ENCODE results near the gene GPR137.

The GPR137 gene

DNA sequence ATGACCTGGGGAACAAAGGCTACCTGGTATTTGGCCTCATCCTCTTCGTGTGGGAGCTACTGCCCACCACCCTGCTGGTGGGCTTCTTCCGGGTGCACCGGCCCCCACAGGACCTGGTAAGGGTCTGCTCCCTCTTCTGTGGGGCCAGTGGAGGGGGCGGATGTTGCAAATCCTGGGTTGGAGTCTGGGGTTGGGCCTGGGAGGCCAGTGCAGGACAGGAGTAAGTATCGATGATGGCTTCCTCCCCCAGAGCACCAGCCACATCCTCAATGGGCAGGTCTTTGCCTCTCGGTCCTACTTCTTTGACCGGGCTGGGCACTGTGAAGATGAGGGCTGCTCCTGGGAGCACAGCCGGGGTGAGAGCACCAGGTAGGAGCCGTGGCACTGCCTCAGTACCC is 2.7 kb downstream of the GPR137 start:
- TF ChIP-seq, protein P1, sequence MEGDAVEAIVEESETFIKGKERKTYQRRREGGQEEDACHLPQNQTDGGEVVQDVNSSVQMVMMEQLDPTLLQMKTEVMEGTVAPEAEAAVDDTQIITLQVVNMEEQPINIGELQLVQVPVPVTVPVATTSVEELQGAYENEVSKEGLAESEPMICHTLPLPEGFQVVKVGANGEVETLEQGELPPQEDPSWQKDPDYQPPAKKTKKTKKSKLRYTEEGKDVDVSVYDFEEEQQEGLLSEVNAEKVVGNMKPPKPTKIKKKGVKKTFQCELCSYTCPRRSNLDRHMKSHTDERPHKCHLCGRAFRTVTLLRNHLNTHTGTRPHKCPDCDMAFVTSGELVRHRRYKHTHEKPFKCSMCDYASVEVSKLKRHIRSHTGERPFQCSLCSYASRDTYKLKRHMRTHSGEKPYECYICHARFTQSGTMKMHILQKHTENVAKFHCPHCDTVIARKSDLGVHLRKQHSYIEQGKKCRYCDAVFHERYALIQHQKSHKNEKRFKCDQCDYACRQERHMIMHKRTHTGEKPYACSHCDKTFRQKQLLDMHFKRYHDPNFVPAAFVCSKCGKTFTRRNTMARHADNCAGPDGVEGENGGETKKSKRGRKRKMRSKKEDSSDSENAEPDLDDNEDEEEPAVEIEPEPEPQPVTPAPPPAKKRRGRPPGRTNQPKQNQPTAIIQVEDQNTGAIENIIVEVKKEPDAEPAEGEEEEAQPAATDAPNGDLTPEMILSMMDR (conservative IDR thresholded peaks at IDR 0.05; ENCODE audit: low read depth, low read length): no peak
- no peak for DNase-seq (ENCODE audit: low read depth)
- no peak overlapping the region for H3K4me3 ChIP-seq (ENCODE audit: low read depth, low read length)

DNA sequence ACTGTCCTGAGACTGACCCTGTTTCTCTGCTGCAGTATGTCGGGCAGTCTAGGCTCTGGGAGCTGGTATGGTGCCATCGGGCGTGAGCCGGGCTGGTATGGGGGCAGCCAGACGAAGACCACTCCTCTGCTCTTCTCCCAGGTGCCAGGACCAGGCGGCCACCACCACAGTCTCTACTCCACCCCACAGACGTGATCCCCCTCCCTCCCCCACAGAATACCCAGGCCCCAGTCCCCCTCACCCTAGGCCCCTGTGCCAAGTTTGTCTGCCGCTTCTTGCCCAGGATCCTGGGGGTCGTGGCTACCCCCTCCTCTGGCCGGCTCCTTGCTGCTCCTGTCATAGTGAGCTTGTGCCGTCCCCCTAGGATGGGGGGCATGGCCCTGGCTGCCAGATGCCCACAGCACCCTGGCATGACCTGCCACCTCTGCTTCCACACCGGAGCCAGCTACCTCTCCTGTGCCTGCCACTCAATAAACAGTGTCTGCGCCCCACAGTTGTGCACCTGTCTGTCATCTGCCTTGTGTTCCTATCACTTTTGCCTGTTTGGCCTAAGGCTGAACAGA is 3.4 kb downstream of the GPR137 start:
- TF ChIP-seq, protein P1 (conservative IDR thresholded peaks at IDR 0.05; ENCODE audit: low read depth, low read length): no peak
- DNase-seq (ENCODE audit: low read depth): no peak
- no peak overlapping the region for H3K4me3 ChIP-seq (ENCODE audit: low read depth, low read length)

DNA sequence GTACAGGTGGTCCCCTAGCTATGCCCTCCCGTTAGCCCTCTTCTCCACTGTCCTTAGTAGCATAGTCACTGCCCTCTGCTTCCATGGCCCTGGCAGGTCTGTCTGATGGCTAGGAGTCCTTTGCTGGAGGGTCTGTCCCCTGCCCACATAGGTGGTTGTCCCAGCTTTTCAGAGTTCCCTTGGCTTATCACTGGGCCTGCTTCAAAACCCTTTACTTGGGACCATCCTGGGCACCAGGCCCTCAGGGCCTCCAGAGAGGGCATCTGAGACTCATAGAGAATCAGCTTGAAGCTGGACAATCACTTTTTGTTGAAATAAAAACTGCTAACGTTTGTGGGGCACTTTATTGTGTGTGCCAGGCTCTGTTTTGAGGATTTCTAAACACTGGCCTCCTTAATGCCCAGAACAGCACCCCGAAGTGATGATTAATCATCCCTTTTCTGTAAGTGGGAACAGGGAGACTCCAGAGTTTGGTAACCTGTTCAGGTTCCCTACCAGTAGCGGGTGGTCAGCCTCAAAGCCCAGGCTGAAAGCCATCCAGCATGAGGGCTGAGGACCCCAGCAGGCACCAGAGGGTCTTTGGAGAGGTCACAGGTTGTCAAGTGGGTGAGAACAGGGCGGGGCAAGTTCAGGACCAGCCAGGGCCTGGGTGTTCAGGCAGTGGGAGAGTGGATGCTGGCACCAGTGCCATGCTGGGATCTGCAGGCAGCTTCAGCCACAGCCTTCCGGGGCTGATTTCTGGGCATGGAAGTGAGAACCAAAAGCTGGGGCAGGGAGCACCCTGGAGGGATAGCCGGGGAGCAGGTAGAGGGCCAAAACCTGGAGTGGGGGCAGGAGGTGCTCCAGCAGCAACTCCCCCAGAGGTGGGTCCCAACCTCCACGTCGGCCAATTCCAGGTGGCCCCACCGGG is 5.0 kb downstream of the GPR137 start:
- DNase-seq (ENCODE audit: low read depth): no peak
- no peak overlapping the region for H3K4me3 ChIP-seq (ENCODE audit: low read depth, low read length)
- TF ChIP-seq, protein P1 (conservative IDR thresholded peaks at IDR 0.05; ENCODE audit: low read depth, low read length): no peak

DNA sequence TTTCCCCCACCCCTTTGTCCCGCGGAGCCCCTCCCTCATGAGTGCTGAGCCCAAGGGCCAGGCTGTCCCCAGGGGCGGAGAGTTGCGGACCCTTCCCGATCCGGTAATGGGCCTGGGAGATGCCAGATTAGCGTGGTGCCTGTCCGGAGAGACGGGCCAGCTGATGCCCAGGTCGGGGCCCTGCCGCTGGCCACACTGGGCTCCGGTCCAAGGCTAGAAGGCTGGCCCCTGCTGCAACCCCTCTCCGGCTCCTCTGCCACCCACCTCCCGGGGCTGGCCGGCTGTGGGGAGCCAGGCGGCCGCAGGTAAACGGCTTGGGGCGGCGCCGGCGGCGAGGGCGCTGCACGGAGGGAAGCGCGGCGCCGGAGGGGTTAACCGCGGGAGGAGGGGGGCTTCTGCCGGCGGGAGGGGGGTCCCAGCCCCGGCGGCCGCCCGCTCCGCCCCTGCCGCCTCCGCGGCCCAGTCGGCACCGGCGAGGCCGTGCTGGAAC is 5.7 kb downstream of the GPR137 start, which contains the start of gene KCNK4:
KCNK4 (plus strand) TSS at position 41 of the 490 bp plus-strand sequence. CDS start 1,717 bp downstream, outside the sequence.
- TF ChIP-seq, protein P1 (conservative IDR thresholded peaks at IDR 0.05; ENCODE audit: low read depth, low read length): no peak
- no peak within 1 kb of the TSS for H3K4me3 ChIP-seq (ENCODE audit: low read depth, low read length)
- no peak for DNase-seq (ENCODE audit: low read depth)

DNA sequence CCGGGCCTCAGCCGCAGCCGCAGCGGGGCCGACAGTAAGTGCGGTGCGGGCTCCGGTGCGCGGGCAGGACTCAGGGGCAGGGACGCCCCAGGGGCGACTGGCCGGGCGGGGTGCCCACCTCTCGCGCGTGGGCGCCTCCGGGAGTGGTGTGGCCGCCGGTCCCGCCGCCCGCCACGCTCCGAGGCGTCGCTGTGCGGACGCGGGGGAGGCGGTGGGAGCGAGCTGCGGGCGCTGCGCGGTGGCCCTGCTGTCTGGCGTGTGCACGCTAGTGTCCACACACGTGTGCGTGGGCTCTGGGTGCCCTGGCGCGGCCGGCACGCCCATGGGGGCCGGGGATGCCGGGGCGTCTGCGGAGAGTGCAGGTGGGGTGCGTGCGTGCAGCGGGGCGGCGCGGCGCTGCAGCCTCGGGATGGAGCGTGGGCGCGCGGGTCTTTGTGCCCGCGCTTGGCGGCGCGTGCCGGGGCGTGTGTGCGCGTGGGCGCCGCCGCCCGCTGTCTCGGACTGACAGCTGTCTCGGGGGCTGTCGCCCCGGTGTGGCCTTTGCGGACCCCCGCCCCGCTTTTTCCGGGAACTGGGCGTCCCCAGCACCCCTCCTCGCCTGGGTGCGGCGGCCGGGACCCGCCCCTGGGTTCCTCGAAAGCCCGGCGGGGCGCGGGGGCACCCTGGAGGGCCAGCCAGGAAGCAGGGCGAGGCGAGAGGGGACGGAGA is 6.3 kb downstream of the GPR137 start:
- TF ChIP-seq, protein P1 (conservative IDR thresholded peaks at IDR 0.05; ENCODE audit: low read depth, low read length): no peak
- no peak for DNase-seq (ENCODE audit: low read depth)
- no peak overlapping the region for H3K4me3 ChIP-seq (ENCODE audit: low read depth, low read length)

DNA sequence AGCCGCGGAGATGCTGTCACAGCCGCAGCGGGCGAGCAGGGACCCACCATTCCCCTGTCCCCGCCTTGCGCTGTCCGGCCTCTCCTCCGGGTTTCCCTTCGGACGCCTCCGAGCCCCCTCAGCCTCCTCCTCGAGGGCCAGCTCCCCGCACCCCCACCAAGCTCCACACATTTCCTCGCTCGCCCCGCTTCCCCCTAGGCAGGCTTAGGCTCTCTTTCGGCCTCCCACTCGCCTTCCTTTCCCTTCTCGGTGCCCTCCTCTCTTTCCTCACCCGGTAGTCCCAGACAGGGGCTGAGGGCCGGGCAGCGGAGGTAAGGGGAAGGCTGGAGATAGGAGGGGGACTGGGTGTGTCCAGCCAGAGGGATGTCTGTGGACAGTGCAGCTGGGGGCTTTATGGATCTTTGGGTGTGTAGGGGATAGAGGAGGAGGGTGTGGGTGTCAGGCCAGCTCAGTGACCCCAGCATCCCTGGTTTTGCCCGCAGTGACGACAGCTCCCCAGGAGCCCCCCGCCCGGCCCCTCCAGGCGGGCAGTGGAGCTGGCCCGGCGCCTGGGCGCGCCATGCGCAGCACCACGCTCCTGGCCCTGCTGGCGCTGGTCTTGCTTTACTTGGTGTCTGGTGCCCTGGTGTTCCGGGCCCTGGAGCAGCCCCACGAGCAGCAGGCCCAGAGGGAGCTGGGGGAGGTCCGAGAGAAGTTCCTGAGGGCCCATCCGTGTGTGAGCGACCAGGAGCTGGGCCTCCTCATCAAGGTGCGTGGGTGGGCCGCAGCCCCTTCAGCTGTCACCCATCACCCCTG is 7.0 kb downstream of the GPR137 start:
- DNase-seq (ENCODE audit: low read depth): no peak
- no peak overlapping the region for H3K4me3 ChIP-seq (ENCODE audit: low read depth, low read length)
- TF ChIP-seq, protein P1 (conservative IDR thresholded peaks at IDR 0.05; ENCODE audit: low read depth, low read length): no peak
